SK-N-SH treated with all-trans-retinoic acid at 6 μM for 48 hours (cell line): ENCODE results near the gene CETP.

Experiments used
- ATAC-seq: fragments of 200-7000 bp; cut with Tn5 transposase; 3 replicates; pipeline ENCODE4 v1.9.1; 2020; ENCODE audit warnings: mild to moderate bottlenecking, moderate library complexity
- ARNTL ChIP-seq: fragments of 450-650 bp; formaldehyde crosslinking; IDR thresholded peaks from 2 replicates; pipeline ENCODE4 v1.5.0; 2020; ENCODE audit warnings: low read depth, mild to moderate bottlenecking, moderate library complexity, borderline replicate concordance
- BACH2 ChIP-seq: fragments of 250-450 bp; sonication (Bioruptor Pico); IDR thresholded peaks from 2 replicates; pipeline ENCODE4 v1.9.0; 2021; ENCODE audit warnings: mild to moderate bottlenecking, borderline replicate concordance
- CREB5 ChIP-seq: fragments of 250-450 bp; sonication (Bioruptor Pico); IDR thresholded peaks from 2 replicates; pipeline ENCODE4 v1.5.1; 2020; ENCODE audit warnings: low read depth, mild to moderate bottlenecking, moderate library complexity
- CSDC2 ChIP-seq: fragments of 250-450 bp; sonication (Bioruptor Pico); IDR thresholded peaks from 2 replicates; pipeline ENCODE4 v1.5.0; 2020; ENCODE audit warnings: mild to moderate bottlenecking, moderate library complexity
- CSRNP3 ChIP-seq: fragments of 250-450 bp; sonication (Bioruptor Pico); IDR thresholded peaks from 2 replicates; pipeline ENCODE4 v1.5.1; 2021; ENCODE audit warnings: mild to moderate bottlenecking, moderate library complexity
- ESRRG ChIP-seq: fragments of 250-450 bp; sonication (Bioruptor Pico); IDR thresholded peaks from 2 replicates; pipeline ENCODE4 v1.6.1; 2021; ENCODE audit warnings: mild to moderate bottlenecking
- GLIS3 ChIP-seq: fragments of 250-450 bp; sonication (Bioruptor Pico); IDR thresholded peaks from 2 replicates; pipeline ENCODE4 v1.5.0; 2020; ENCODE audit warnings: mild to moderate bottlenecking, moderate library complexity
- ISL1 ChIP-seq: fragments of 250-450 bp; sonication (Bioruptor Pico); IDR thresholded peaks from 2 replicates; pipeline ENCODE4 v2.1.2; 2022; ENCODE audit warnings: mild to moderate bottlenecking, moderate library complexity
- OSR1 ChIP-seq: fragments of 250-450 bp; sonication (Bioruptor Pico); IDR thresholded peaks from 2 replicates; pipeline ENCODE4 v1.8.0; 2022; ENCODE audit warnings: moderate library complexity, mild to moderate bottlenecking, inconsistent platforms
- PATZ1 ChIP-seq: fragments of 250-450 bp; sonication (Bioruptor Pico); IDR thresholded peaks from 2 replicates; pipeline ENCODE4 v1.8.0; 2020; ENCODE audit warnings: mild to moderate bottlenecking, moderate library complexity, borderline replicate concordance
- POU6F1 ChIP-seq: fragments of 250-450 bp; sonication (Bioruptor Pico); IDR thresholded peaks from 2 replicates; pipeline ENCODE4 v1.8.0; 2021; ENCODE audit warnings: low read depth, mild to moderate bottlenecking, moderate library complexity, borderline replicate concordance
- PPARA ChIP-seq: fragments of 250-450 bp; sonication (Bioruptor Pico); IDR thresholded peaks from 2 replicates; pipeline ENCODE4 v1.5.0; 2020; ENCODE audit warnings: mild to moderate bottlenecking, borderline replicate concordance
- RARB ChIP-seq: fragments of 250-450 bp; sonication (Bioruptor Pico); IDR thresholded peaks from 2 replicates; pipeline ENCODE4 v1.8.0; 2021; ENCODE audit warnings: mild to moderate bottlenecking, moderate library complexity
- SNAI2 ChIP-seq: fragments of 250-450 bp; sonication (Bioruptor Pico); IDR thresholded peaks from 2 replicates; pipeline ENCODE4 v1.5.0; 2020; ENCODE audit warnings: mild to moderate bottlenecking, moderate library complexity
- TCF4 ChIP-seq: fragments of 250-450 bp; sonication (Bioruptor Pico); IDR thresholded peaks from 2 replicates; pipeline ENCODE4 v1.8.0; 2021; ENCODE audit warnings: mild to moderate bottlenecking, moderate library complexity, borderline replicate concordance
- TOX ChIP-seq: fragments of 250-450 bp; sonication (Bioruptor Pico); IDR thresholded peaks from 2 replicates; pipeline ENCODE4 v1.8.0; 2021; ENCODE audit warnings: mild to moderate bottlenecking, moderate library complexity, borderline replicate concordance
- TSHZ2 ChIP-seq: fragments of 250-450 bp; sonication (Bioruptor Pico); IDR thresholded peaks from 2 replicates; pipeline ENCODE4 v1.5.0; 2020; ENCODE audit warnings: mild to moderate bottlenecking, moderate library complexity
- ZC3H10 ChIP-seq: fragments of 250-450 bp; sonication (Bioruptor Pico); IDR thresholded peaks from 2 replicates; pipeline ENCODE4 v1.5.1; 2021; ENCODE audit warnings: mild to moderate bottlenecking, moderate library complexity
- ZFP3 ChIP-seq: fragments of 250-450 bp; sonication (Bioruptor Pico); IDR thresholded peaks from 2 replicates; pipeline ENCODE4 v1.5.0; 2020; ENCODE audit warnings: mild to moderate bottlenecking, moderate library complexity
- ZFP30 ChIP-seq: fragments of 450-650 bp; formaldehyde crosslinking; IDR thresholded peaks from 2 replicates; pipeline ENCODE4 v1.5.0; 2022; ENCODE audit warnings: mild to moderate bottlenecking, moderate library complexity
- ZNF565 ChIP-seq: fragments of 450-650 bp; formaldehyde crosslinking; conservative IDR thresholded peaks from 2 replicates; pipeline ENCODE4 v1.5.0; 2020; ENCODE audit warnings: low read depth, mild to moderate bottlenecking, moderate library complexity
- ZNF70 ChIP-seq: fragments of 450-650 bp; formaldehyde crosslinking; IDR thresholded peaks from 2 replicates; pipeline ENCODE4 v1.5.0; 2020; ENCODE audit warnings: mild to moderate bottlenecking, moderate library complexity
- ZNF8 ChIP-seq: fragments of 450-650 bp; formaldehyde crosslinking; IDR thresholded peaks from 2 replicates; pipeline ENCODE4 v1.5.0; 2020; ENCODE audit warnings: mild to moderate bottlenecking, moderate library complexity

CETP gene

GRCh38 chr16:56961386-56961785, 364 bp upstream of the CETP start (continued):
- TF ChIP-seq OSR1 (CRISPR knock-in tag) (no peak), CSDC2 (CRISPR knock-in tag) (no peak), PATZ1 (CRISPR knock-in tag) (no peak), ARNTL (CRISPR knock-in tag) (no peak)

GRCh38 chr16:56964243-56965148, 2.7 kb downstream of the CETP start:
- TF ChIP-seq PPARA (CRISPR knock-in tag), result no peak
- TF ChIP-seq ZNF565 (CRISPR knock-in tag), result no peak
- no peak for TF ChIP-seq ARNTL (CRISPR knock-in tag)
- TF ChIP-seq ZNF8 (CRISPR knock-in tag), result no peak
- no peak for TF ChIP-seq ESRRG (CRISPR knock-in tag)
- TF ChIP-seq CSDC2 (CRISPR knock-in tag), result no peak
- no peak for TF ChIP-seq GLIS3 (CRISPR knock-in tag)
- no peak for TF ChIP-seq CREB5
- TF ChIP-seq CSRNP3, result no peak
- no peak for TF ChIP-seq TCF4
- no peak for TF ChIP-seq SNAI2 (CRISPR knock-in tag)
- TF ChIP-seq ISL1 (CRISPR knock-in tag), result no peak
- no peak for TF ChIP-seq ZFP3 (CRISPR knock-in tag)
- TF ChIP-seq BACH2, result no peak
- no peak for TF ChIP-seq PATZ1 (CRISPR knock-in tag)
- no peak for TF ChIP-seq TSHZ2 (CRISPR knock-in tag)
- TF ChIP-seq OSR1 (CRISPR knock-in tag), result no peak
- TF ChIP-seq ZNF70 (CRISPR knock-in tag), result no peak
- TF ChIP-seq, all 23 proteins: peak for 0
- ATAC-seq, result peak; percentile 76

GRCh38 chr16:56965149-56966092, 3.7 kb downstream of the CETP start:
- ATAC-seq, result no peak
- TF ChIP-seq CSRNP3 (no peak), POU6F1 (CRISPR knock-in tag) (no peak), ZFP30 (CRISPR knock-in tag) (no peak), ESRRG (CRISPR knock-in tag) (no peak), ZFP3 (CRISPR knock-in tag) (no peak), TOX (CRISPR knock-in tag) (no peak), OSR1 (CRISPR knock-in tag) (no peak), PPARA (CRISPR knock-in tag) (no peak), CSDC2 (CRISPR knock-in tag) (no peak), ISL1 (CRISPR knock-in tag) (no peak), RARB (CRISPR knock-in tag) (no peak), ZC3H10 (no peak)
